PC-9 (cell line): ENCODE measurements around the gene HGF. TPM values are rescaled to one million over a fixed set of nuclear protein-coding genes. Genes with fewer than 3 reads are reported as not detected.
A peak's percentile ranks its signal among the peaks of the same experiment; 100 is the strongest.

Experiments used
- BruUV-seq: library from RNA; stranded (reverse); fragments of 400-500 nt; replicated peaks from 2 replicates; lab custom pipeline; 2021; lab: Mats Ljungman, UMichigan
- CTCF ChIA-PET: fragments of 300-600 bp; sonication (Branson Sonifier 250); formaldehyde crosslinking; loops from one replicate; lab custom pipeline; 2022; ENCODE audit warnings: antibody characterized with exemption; lab: Charles Lee
- POLR2A ChIA-PET: fragments of 300-600 bp; sonication (Branson Sonifier 250); formaldehyde crosslinking; loops from one replicate; lab custom pipeline; 2022; ENCODE audit warnings: antibody characterized with exemption; ENCODE audit not compliant: unreplicated experiment; lab: Charles Lee
- DNase-seq, 2 experiments: peaks; one replicate each; pipeline versions ENCODE4 v3.0.0 to v3.0.0-alpha.2; 2015 to 2022; ENCODE audit warnings: mixed read lengths in 1 of 2
- H2AFZ ChIP-seq: fragments of 200-600 bp; sonication (generic); 2 replicates; pipeline ENCODE4 v1.8.1; 2017; ENCODE audit warnings: antibody characterized with exemption
- H3F3A ChIP-seq: fragments of 200-600 bp; sonication (generic); 2 replicates; pipeline ENCODE4 v1.8.1; 2017; ENCODE audit warnings: antibody characterized with exemption, mild to moderate bottlenecking, low read depth; ENCODE audit not compliant: insufficient read depth
- H3K27ac ChIP-seq: fragments of 200-600 bp; sonication (generic); 2 replicates; pipeline ENCODE4 v1.6.1; 2016; ENCODE audit warnings: mixed run types
- H3K27me3 ChIP-seq: fragments of 200-600 bp; sonication (generic); 2 replicates; pipeline ENCODE4 v1.6.1; 2016; ENCODE audit warnings: low read depth, mixed run types; ENCODE audit not compliant: insufficient read depth
- H3K36me3 ChIP-seq: fragments of 200-600 bp; sonication (generic); 2 replicates; pipeline ENCODE4 v1.6.1; 2016; ENCODE audit warnings: low read depth, mixed run types
- H3K4me1 ChIP-seq: fragments of 200-600 bp; sonication (generic); replicated peaks from 2 replicates; pipeline ENCODE4 v1.6.1; 2016; ENCODE audit warnings: mixed run types; ENCODE audit not compliant: insufficient read depth
- H3K4me2 ChIP-seq: fragments of 200-600 bp; sonication (generic); 2 replicates; pipeline ENCODE4 v1.6.1; 2017; ENCODE audit warnings: mixed run types
- H3K4me3 ChIP-seq: fragments of 200-600 bp; sonication (generic); 2 replicates; pipeline ENCODE4 v1.6.1; 2016; ENCODE audit warnings: mixed run types
- H3K79me2 ChIP-seq: fragments of 200-600 bp; sonication (generic); 2 replicates; pipeline ENCODE4 v1.6.1; 2017; ENCODE audit warnings: low read depth, mixed run types
- H3K9me2 ChIP-seq: fragments of 200-600 bp; sonication (generic); 2 replicates; pipeline ENCODE4 v1.8.1; 2017; ENCODE audit warnings: mild to moderate bottlenecking; ENCODE audit not compliant: insufficient read depth
- H3K9me3 ChIP-seq: fragments of 200-600 bp; sonication (generic); 2 replicates; pipeline ENCODE4 v1.8.1; 2016; ENCODE audit warnings: low read depth; ENCODE audit not compliant: insufficient read depth
- H4K20me1 ChIP-seq: fragments of 200-600 bp; sonication (generic); 2 replicates; pipeline ENCODE4 v1.8.1; 2017; ENCODE audit not compliant: insufficient read depth
- CTCF ChIP-seq: fragments of 200-600 bp; sonication (generic); conservative IDR thresholded peaks from 2 replicates; pipeline ENCODE4 v1.6.1; 2017; ENCODE audit warnings: mixed run types, antibody characterized with exemption, mild to moderate bottlenecking, moderate library complexity
- EZH2 ChIP-seq: fragments of 200-600 bp; sonication (generic); IDR thresholded peaks from 2 replicates; pipeline ENCODE4 v1.8.0; 2017; ENCODE audit warnings: antibody characterized with exemption, low read depth
- intact Hi-C: fragments of 100-400 bp; cut with micrococcal nuclease; formaldehyde crosslinking; loops from one replicate; pipeline ENCODE4 v1.10.0; 2022; ENCODE audit not compliant: unreplicated experiment
- total RNA-seq: library from RNA; stranded (reverse); gene quantifications from 2 replicates; pipeline ENCODE4 v1.2.3, GENCODE V29; 2021

HGF gene
- total RNA-seq, 1 experiment from 2014 or later, result not detected

DNA sequence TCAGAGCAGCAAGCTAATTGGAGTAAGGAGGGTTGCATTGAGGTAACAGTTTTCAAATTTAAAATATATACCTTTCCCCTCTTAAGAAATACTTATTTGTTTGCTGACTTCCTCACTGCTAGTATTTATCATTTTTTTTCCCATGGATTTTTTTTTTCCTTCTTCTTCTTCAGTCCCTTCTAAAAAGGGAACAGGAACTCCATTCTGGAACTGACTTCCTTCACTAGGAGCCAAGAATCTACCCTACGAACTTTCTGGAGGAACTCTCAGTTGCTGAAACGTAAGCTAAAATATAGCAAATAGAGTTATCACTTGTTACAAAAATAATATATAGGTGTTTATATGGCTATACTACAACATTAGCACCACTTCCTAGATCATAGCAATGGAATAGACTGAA lies 95.4 kb downstream of the HGF start:
- no peak overlapping the region for H3K27ac ChIP-seq
- H3K27me3 ChIP-seq, result no peaks in the 10 kb centered on the region
- no peaks in the 10 kb centered on the region for H4K20me1 ChIP-seq
- DNase-seq, result no peak
- TF ChIP-seq CTCF (no peak), EZH2 (no peak)
- H3K79me2 ChIP-seq, result no peaks in the 10 kb centered on the region
- H3K4me1 ChIP-seq, result no peaks in the 10 kb centered on the region
- H3K9me3 ChIP-seq, result no peaks in the 10 kb centered on the region
- H2AFZ ChIP-seq, result no peak overlapping the region
- no peak overlapping the region for H3K4me2 ChIP-seq
- POLR2A ChIA-PET, result no interaction called here
- CTCF ChIA-PET, result no interaction called here
- no peak overlapping the region for H3K4me3 ChIP-seq
- H3K9me2 ChIP-seq, result no peaks in the 10 kb centered on the region
- intact Hi-C loops, result no loop called here
- no peaks in the 10 kb centered on the region for H3F3A ChIP-seq
- no peaks in the 10 kb centered on the region for H3K36me3 ChIP-seq
- no TSS peak for BruUV-seq

GRCh38 chr7:81672872-81673271 lies 97.0 kb downstream of the HGF start:
- Histone ChIP-seq H3K4me2 (no peak overlapping the region), H4K20me1 (no peaks in the 10 kb centered on the region), H3K36me3 (no peaks in the 10 kb centered on the region), H3F3A (no peaks in the 10 kb centered on the region), H3K9me2 (no peaks in the 10 kb centered on the region), H2AFZ (no peak overlapping the region), H3K27ac (no peak overlapping the region), H3K4me1 (no peaks in the 10 kb centered on the region), H3K9me3 (no peaks in the 10 kb centered on the region), H3K27me3 (no peaks in the 10 kb centered on the region), H3K79me2 (no peaks in the 10 kb centered on the region), H3K4me3 (no peak overlapping the region)
- no peak for TF ChIP-seq EZH2
- TF ChIP-seq CTCF, result no peak
- ChIA-PET POLR2A (no interaction called here), CTCF (no interaction called here)
- intact Hi-C loops, result no loop called here
- DNase-seq, result no peak
- BruUV-seq, result no TSS peak

- intact Hi-C loops, result no loop called here
- Histone ChIP-seq H3K27ac (no peak overlapping the region), H3K4me3 (no peak overlapping the region), H3K4me2 (no peak overlapping the region), H3K27me3 (no peaks in the 10 kb centered on the region), H3K9me2 (no peaks in the 10 kb centered on the region), H3K4me1 (no peaks in the 10 kb centered on the region), H3K9me3 (no peaks in the 10 kb centered on the region), H3K36me3 (no peaks in the 10 kb centered on the region), H3F3A (no peaks in the 10 kb centered on the region), H2AFZ (peak overlapping the region; percentile 26), H4K20me1 (no peaks in the 10 kb centered on the region), H3K79me2 (no peaks in the 10 kb centered on the region)
- ChIA-PET POLR2A (no interaction called here), CTCF (no interaction called here)
- BruUV-seq, result no TSS peak
- no peak for DNase-seq
- TF ChIP-seq EZH2 (no peak), CTCF (no peak)
Measured at GRCh38 chr7:81669476-81670105, 100.3 kb downstream of the HGF start.
